ENCODE data around the gene FGF6.

- TF ChIP-seq POLR2AphosphoS5 (IDR thresholded peaks at IDR 0.05; ENCODE audit: low read depth, low read length) (no peak), GABPA (IDR thresholded peaks at IDR 0.05; ENCODE audit: low read depth) (no peak), RCOR1 (IDR thresholded peaks at IDR 0.05; ENCODE audit: low read length) (no peak), YY1 (IDR thresholded peaks at IDR 0.05; ENCODE audit: low read depth) (no peak), EZH2phosphoT487 (IDR thresholded peaks at IDR 0.05; ENCODE audit: borderline replicate concordance, low read depth) (no peak), TCF12 (IDR thresholded peaks at IDR 0.05) (no peak), SIN3A (IDR thresholded peaks at IDR 0.05; ENCODE audit: borderline replicate concordance, low read depth, low read length) (no peak), RXRA (IDR thresholded peaks at IDR 0.05; ENCODE audit: borderline replicate concordance, low read depth) (no peak), TAF1 (IDR thresholded peaks at IDR 0.05; ENCODE audit: borderline replicate concordance, low read depth, low read length) (no peak), SMC3 (IDR thresholded peaks at IDR 0.05; ENCODE audit: low read depth, low read length) (no peak)
- TF ChIP-seq, protein P1, sequence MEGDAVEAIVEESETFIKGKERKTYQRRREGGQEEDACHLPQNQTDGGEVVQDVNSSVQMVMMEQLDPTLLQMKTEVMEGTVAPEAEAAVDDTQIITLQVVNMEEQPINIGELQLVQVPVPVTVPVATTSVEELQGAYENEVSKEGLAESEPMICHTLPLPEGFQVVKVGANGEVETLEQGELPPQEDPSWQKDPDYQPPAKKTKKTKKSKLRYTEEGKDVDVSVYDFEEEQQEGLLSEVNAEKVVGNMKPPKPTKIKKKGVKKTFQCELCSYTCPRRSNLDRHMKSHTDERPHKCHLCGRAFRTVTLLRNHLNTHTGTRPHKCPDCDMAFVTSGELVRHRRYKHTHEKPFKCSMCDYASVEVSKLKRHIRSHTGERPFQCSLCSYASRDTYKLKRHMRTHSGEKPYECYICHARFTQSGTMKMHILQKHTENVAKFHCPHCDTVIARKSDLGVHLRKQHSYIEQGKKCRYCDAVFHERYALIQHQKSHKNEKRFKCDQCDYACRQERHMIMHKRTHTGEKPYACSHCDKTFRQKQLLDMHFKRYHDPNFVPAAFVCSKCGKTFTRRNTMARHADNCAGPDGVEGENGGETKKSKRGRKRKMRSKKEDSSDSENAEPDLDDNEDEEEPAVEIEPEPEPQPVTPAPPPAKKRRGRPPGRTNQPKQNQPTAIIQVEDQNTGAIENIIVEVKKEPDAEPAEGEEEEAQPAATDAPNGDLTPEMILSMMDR (IDR thresholded peaks at IDR 0.05) = no peak
These were observed 5.3 kb downstream of the FGF6 start for GRCh38 chr12:4440187-4440941.
